Neural cell (in vitro differentiated cells): ENCODE data around the gene FBXO4. TPM values are rescaled to one million over a fixed set of nuclear protein-coding genes. Genes with fewer than 3 reads are reported as not detected.

Experiments used
- H2AFZ ChIP-seq: fragments of 200-600, 300-800 bp; sonication (generic), shearing (Covaris generic); 2 replicates; pipeline ENCODE4 v1.6.0; 2014; ENCODE audit warnings: low read depth, mild to moderate bottlenecking, antibody characterized with exemption, low read length, moderate library complexity
- H3F3A ChIP-seq: fragments of 200-600 bp; shearing (Covaris generic); 2 replicates; pipeline ENCODE4 v1.6.1; 2016; ENCODE audit warnings: mild to moderate bottlenecking, moderate library complexity, mixed read lengths, antibody characterized with exemption, low read length; ENCODE audit not compliant: insufficient read depth, poor library complexity, severe bottlenecking
- H3K27ac ChIP-seq: fragments of 200-600, 300-800 bp; sonication (generic), shearing (Covaris generic); 2 replicates; pipeline ENCODE4 v1.5.1; 2014; ENCODE audit warnings: mild to moderate bottlenecking, low read length, moderate library complexity
- H3K27me3 ChIP-seq: fragments of 300-800, 200-600 bp; sonication (generic), shearing (Covaris generic); 2 replicates; pipeline ENCODE4 v1.6.0; 2014; ENCODE audit warnings: mild to moderate bottlenecking, low read depth, low read length, moderate library complexity; ENCODE audit not compliant: insufficient read depth
- H3K36me3 ChIP-seq: fragments of 300-800, 200-600 bp; sonication (generic), shearing (Covaris generic); 2 replicates; pipeline ENCODE4 v1.5.1; 2014; ENCODE audit warnings: mild to moderate bottlenecking, antibody characterized with exemption, low read length, moderate library complexity; ENCODE audit not compliant: insufficient read depth
- H3K4me2 ChIP-seq: fragments of 300-800, 200-600 bp; sonication (generic), shearing (Covaris generic); 2 replicates; pipeline ENCODE4 v1.6.0; 2014; ENCODE audit warnings: mild to moderate bottlenecking, low read length
- H3K4me3 ChIP-seq: fragments of 300-800, 200-600 bp; sonication (generic), shearing (Covaris generic); 2 replicates; pipeline ENCODE4 v1.5.1; 2014; ENCODE audit warnings: mild to moderate bottlenecking, low read length, moderate library complexity
- H3K79me2 ChIP-seq: fragments of 200-600 bp; shearing (Covaris generic); replicated peaks from 2 replicates; pipeline ENCODE4 v1.6.0; 2014; ENCODE audit warnings: mild to moderate bottlenecking, low read length, moderate library complexity; ENCODE audit not compliant: insufficient read depth
- H3K9ac ChIP-seq: fragments of 300-800, 200-600 bp; sonication (generic), shearing (Covaris generic); 2 replicates; pipeline ENCODE4 v1.6.1; 2016; ENCODE audit warnings: mild to moderate bottlenecking, low read length, mixed read lengths
- H3K9me2 ChIP-seq: fragments of 200-600 bp; shearing (Covaris generic); 2 replicates; pipeline ENCODE4 v1.6.1; 2016; ENCODE audit warnings: mild to moderate bottlenecking, low read length, mixed read lengths; ENCODE audit not compliant: insufficient read depth
- H3K9me3 ChIP-seq: fragments of 200-600, 300-800 bp; sonication (generic), shearing (Covaris generic); 2 replicates; pipeline ENCODE4 v1.6.1; 2016; ENCODE audit warnings: mild to moderate bottlenecking, mixed run types, low read length, moderate library complexity, mixed read lengths
- H4K20me1 ChIP-seq: fragments of 200-600 bp; shearing (Covaris generic); 2 replicates; pipeline ENCODE4 v1.6.1; 2016; ENCODE audit warnings: mild to moderate bottlenecking, mixed run types; ENCODE audit not compliant: insufficient read depth
- EP300 ChIP-seq: fragments of 450-650 bp; conservative IDR thresholded peaks from 2 replicates; pipeline ENCODE4 v1.6.1; 2014; ENCODE audit warnings: antibody characterized with exemption, mild to moderate bottlenecking, moderate library complexity; ENCODE audit not compliant: poor library complexity, severe bottlenecking
- EZH2 ChIP-seq: fragments of 200-600, 300-800 bp; shearing (Covaris generic), sonication (generic); IDR thresholded peaks from 2 replicates; pipeline ENCODE4 v1.6.1; 2014; ENCODE audit warnings: antibody characterized with exemption, low read length, borderline replicate concordance, mild to moderate bottlenecking; ENCODE audit not compliant: insufficient read depth, poor library complexity, severe bottlenecking
- MXI1 ChIP-seq: fragments of 450-650 bp; conservative IDR thresholded peaks from 2 replicates; pipeline ENCODE4 v1.6.1; 2014; ENCODE audit warnings: antibody characterized with exemption, mild to moderate bottlenecking; ENCODE audit not compliant: poor library complexity, severe bottlenecking
- POLR2AphosphoS5 ChIP-seq: IDR thresholded peaks from 2 replicates; pipeline ENCODE4 v1.6.1; 2012
- RAD21 ChIP-seq: fragments of 450-650 bp; conservative IDR thresholded peaks from 2 replicates; pipeline ENCODE4 v1.6.1; 2014; ENCODE audit warnings: antibody characterized with exemption, mild to moderate bottlenecking, moderate library complexity
- SMC3 ChIP-seq: fragments of 450-650 bp; conservative IDR thresholded peaks from 2 replicates; pipeline ENCODE4 v1.6.1; 2014; ENCODE audit warnings: antibody characterized with exemption, mild to moderate bottlenecking, moderate library complexity; ENCODE audit not compliant: poor library complexity
- TAF1 ChIP-seq: IDR thresholded peaks from 2 replicates; pipeline ENCODE4 v1.6.1; 2012; ENCODE audit warnings: low read depth
- polyA plus RNA-seq: library from polyadenylated mRNA; depleted of rRNA; stranded (reverse); fragments of >200 nt; gene quantifications from 2 replicates; pipeline ENCODE4 v1.2.3, GENCODE V29; 2014
- TF ChIP-seq, protein P1 (sequence below): IDR thresholded peaks from 2 replicates; pipeline ENCODE4 v1.6.1; 2012; ENCODE audit warnings: borderline replicate concordance
- TF ChIP-seq, protein P2 (sequence below): fragments of 450-650 bp; IDR thresholded peaks from 2 replicates; pipeline ENCODE4 v1.5.1; 2014; ENCODE audit warnings: antibody characterized with exemption, mild to moderate bottlenecking, moderate library complexity; ENCODE audit not compliant: poor library complexity, severe bottlenecking

Gene FBXO4
- polyA plus RNA-seq, 1 donor from 2014 or later: 3.9 TPM

DNA sequence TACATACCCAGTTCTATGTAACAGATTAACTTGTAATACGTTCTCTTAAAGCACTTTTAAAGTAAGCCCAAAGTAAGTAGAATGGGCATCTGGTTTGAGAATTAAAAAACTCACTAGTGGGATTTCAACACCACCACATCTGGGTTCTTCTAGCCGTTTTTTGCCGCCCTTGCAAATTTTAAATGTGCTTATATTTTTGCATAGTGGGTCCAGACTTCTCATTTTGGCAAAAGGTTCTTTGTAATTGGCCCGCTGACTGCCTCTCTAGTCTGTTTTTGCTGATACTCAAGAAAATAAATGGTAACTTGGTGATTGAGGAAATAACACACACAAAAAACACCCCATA, 582 bp upstream of the FBXO4 start:
- Histone ChIP-seq H3K27me3 (no peaks in the 10 kb centered on the region), H2AFZ (no peak overlapping the region), H3K36me3 (no peaks in the 10 kb centered on the region), H3K27ac (no peak overlapping the region), H3K4me3 (no peak overlapping the region), H3F3A (no peaks in the 10 kb centered on the region), H4K20me1 (no peaks in the 10 kb centered on the region), H3K9ac (no peak overlapping the region), H3K9me2 (no peaks in the 10 kb centered on the region), H3K4me2 (no peak overlapping the region), H3K79me2 (no peaks in the 10 kb centered on the region), H3K9me3 (no peaks in the 10 kb centered on the region)
- TF ChIP-seq EZH2 (no peak), POLR2AphosphoS5 (no peak), TAF1 (no peak), RAD21 (no peak), SMC3 (no peak), MXI1 (no peak), EP300 (no peak)
- TF ChIP-seq, protein P1, sequence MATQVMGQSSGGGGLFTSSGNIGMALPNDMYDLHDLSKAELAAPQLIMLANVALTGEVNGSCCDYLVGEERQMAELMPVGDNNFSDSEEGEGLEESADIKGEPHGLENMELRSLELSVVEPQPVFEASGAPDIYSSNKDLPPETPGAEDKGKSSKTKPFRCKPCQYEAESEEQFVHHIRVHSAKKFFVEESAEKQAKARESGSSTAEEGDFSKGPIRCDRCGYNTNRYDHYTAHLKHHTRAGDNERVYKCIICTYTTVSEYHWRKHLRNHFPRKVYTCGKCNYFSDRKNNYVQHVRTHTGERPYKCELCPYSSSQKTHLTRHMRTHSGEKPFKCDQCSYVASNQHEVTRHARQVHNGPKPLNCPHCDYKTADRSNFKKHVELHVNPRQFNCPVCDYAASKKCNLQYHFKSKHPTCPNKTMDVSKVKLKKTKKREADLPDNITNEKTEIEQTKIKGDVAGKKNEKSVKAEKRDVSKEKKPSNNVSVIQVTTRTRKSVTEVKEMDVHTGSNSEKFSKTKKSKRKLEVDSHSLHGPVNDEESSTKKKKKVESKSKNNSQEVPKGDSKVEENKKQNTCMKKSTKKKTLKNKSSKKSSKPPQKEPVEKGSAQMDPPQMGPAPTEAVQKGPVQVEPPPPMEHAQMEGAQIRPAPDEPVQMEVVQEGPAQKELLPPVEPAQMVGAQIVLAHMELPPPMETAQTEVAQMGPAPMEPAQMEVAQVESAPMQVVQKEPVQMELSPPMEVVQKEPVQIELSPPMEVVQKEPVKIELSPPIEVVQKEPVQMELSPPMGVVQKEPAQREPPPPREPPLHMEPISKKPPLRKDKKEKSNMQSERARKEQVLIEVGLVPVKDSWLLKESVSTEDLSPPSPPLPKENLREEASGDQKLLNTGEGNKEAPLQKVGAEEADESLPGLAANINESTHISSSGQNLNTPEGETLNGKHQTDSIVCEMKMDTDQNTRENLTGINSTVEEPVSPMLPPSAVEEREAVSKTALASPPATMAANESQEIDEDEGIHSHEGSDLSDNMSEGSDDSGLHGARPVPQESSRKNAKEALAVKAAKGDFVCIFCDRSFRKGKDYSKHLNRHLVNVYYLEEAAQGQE: no peak
- TF ChIP-seq, protein P2, sequence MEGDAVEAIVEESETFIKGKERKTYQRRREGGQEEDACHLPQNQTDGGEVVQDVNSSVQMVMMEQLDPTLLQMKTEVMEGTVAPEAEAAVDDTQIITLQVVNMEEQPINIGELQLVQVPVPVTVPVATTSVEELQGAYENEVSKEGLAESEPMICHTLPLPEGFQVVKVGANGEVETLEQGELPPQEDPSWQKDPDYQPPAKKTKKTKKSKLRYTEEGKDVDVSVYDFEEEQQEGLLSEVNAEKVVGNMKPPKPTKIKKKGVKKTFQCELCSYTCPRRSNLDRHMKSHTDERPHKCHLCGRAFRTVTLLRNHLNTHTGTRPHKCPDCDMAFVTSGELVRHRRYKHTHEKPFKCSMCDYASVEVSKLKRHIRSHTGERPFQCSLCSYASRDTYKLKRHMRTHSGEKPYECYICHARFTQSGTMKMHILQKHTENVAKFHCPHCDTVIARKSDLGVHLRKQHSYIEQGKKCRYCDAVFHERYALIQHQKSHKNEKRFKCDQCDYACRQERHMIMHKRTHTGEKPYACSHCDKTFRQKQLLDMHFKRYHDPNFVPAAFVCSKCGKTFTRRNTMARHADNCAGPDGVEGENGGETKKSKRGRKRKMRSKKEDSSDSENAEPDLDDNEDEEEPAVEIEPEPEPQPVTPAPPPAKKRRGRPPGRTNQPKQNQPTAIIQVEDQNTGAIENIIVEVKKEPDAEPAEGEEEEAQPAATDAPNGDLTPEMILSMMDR: no peak

DNA sequence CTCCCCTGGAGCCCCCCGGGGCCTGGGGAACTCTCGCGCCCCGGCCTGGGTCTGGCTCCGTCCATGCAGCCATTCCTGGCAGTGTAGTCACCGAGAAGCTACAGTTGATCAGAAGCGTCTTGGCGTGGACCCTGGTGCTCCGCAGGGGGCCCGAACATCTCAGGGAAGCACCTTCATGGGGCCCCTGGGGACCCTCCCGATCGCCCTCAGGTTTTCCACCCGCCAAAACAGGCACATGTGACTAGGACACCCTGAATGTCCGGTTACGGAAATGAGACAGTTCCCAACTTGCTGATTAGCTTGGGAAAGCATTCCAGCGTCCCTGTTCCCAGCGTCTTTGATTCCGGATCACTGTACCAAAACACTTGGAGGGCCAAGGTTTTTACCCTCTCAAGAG, 472 bp downstream of the FBXO4 start:
- H3K27ac ChIP-seq: no peak overlapping the region
- no peaks in the 10 kb centered on the region for H3K9me3 ChIP-seq
- H2AFZ ChIP-seq: no peak overlapping the region
- no peaks in the 10 kb centered on the region for H3K36me3 ChIP-seq
- peak overlapping the region; percentile 52 for H3K4me3 ChIP-seq
- no peak overlapping the region for H3K9ac ChIP-seq
- H4K20me1 ChIP-seq: no peaks in the 10 kb centered on the region
- H3K79me2 ChIP-seq: no peaks in the 10 kb centered on the region
- TF ChIP-seq MXI1 (no peak), RAD21 (no peak), EZH2 (no peak), EP300 (no peak), POLR2AphosphoS5 (no peak), TAF1 (no peak), SMC3 (no peak)
- TF ChIP-seq, protein P2: no peak
- no peaks in the 10 kb centered on the region for H3K9me2 ChIP-seq
- H3F3A ChIP-seq: no peaks in the 10 kb centered on the region
- H3K27me3 ChIP-seq: no peaks in the 10 kb centered on the region
- no peak overlapping the region for H3K4me2 ChIP-seq
